ENCODE data around the gene HOOK2.

The HOOK2 gene

DNA sequence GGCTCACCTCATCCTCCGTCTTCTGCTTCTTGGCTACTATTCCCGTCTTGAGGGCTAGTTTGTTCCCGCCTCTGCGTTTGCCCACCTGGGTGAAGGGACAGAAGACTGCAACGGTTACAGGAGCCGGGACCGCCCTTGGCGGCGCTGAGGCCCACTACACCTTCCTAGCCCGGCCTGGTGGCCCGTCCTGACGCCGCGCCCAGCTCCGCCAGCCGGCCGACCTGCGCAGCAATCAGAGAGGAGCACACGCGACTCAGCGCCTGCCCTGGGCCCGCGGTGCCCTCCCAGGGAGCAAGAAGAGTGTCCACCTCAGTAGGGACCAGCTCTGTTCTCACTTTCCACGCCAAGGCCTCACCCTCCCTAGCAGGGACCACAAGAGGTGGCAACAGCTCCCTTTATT lies 44.0 kb downstream of the HOOK2 start:
- TF ChIP-seq, protein P1, sequence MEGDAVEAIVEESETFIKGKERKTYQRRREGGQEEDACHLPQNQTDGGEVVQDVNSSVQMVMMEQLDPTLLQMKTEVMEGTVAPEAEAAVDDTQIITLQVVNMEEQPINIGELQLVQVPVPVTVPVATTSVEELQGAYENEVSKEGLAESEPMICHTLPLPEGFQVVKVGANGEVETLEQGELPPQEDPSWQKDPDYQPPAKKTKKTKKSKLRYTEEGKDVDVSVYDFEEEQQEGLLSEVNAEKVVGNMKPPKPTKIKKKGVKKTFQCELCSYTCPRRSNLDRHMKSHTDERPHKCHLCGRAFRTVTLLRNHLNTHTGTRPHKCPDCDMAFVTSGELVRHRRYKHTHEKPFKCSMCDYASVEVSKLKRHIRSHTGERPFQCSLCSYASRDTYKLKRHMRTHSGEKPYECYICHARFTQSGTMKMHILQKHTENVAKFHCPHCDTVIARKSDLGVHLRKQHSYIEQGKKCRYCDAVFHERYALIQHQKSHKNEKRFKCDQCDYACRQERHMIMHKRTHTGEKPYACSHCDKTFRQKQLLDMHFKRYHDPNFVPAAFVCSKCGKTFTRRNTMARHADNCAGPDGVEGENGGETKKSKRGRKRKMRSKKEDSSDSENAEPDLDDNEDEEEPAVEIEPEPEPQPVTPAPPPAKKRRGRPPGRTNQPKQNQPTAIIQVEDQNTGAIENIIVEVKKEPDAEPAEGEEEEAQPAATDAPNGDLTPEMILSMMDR (IDR thresholded peaks at IDR 0.05): no peak

DNA sequence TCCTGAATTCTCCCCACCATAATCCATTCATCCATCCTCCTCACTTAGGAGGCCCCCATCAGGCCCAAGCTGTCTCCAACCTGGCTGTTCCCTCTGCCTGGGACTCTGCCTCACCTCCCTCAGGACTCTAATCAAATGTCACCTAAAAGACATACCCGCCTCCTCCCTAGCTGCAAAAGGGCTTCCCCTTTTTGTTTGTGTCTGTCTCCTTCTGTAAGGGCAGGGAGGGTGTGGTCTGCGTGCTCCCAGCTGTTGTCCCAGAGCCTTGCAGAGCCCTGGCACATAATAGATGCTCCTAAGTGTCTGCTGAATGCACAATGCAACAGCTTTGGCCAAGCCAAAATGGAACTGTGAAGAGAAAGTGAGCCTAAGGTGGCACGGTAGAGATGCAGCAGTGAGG lies 45.3 kb downstream of the HOOK2 start:
- TF ChIP-seq, protein P1 (IDR thresholded peaks at IDR 0.05): no peak

DNA sequence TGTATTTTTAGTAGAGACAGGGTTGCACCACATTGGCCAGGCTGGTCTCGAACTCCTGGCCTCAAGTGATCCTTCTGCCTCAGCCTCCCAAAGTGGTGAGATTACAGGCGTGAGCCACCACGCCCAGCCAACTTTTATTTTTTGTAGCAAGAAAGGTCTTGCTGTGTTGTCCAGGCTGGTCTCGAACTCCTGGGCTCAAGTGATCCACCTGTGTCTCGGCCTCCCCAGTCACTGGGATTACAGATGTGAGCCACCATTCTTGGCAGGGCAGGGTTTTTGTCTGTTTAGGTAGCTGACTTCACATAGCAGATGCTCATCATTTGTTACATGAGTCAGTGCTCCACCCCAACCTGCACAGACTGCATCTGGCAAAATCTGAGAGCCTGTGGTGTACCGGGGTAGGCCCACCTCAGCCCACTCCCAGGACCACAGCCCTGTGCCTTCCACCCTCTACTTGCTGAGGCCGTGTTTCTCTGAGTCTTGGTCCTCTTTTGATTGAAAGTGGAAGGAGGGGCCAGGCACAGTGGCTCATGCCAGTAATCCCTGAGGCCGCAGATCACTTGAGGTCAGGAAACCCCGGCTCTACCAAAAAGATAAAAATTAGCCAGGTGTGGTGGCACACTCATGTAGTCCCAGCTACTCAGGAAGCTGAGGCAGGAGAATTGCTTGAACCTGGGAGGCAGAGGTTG lies 47.5 kb downstream of the HOOK2 start:
- TF ChIP-seq, protein P1 (IDR thresholded peaks at IDR 0.05): no peak

DNA sequence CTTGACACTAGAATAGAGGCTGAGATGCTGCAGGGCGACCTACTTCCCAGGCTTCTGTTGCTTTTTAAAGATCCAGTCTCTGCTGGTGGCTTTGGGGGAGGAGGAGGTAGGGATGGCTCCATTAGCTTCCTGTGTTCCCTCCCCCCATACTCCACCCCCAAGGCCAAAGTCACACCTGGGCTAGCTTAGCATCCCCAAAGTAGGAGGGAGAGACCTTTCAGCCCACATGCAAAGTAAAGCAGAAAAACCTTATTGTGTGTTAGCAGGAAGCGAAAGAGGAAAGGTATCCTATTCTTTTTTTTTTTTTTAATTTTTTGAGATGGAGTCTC lies 48.4 kb downstream of the HOOK2 start:
- TF ChIP-seq, protein P1 (IDR thresholded peaks at IDR 0.05): no peak

DNA sequence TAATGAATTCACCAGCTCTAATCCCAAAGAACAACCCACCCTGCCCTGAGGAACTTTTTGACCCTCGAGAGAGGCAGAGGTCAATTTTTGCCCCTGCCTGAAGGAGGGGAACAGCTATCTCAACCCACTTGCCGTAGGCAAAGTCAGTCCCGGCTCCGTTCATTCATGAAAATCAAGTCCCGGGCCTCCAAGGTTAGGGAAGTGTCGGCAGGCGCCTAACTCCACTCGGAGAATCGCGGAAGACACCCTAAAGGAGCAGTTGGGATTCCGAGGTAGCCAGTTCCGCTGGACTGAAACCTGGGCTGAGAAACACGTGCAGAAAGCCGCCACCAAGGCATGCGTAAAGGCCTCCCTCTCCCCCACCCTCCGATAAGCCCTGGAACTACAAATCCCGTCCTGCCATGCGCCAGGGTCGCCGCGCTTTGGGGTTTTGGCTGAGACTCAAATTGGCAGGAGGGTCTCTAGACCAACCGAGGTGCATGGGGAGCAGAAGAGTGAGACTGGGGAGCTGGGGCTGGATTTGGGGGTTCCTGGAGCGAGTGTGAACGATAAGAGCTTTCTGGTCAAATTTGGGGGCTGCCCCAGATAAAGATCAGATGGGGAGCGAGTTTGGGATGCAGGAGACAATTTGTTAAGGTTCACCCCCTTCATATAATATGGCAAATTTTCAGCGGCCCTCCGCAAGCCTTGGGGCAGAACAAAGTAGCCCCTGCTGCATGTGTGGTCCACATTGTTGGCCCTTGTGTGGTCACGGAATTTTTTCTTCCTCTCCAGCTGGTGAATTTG lies 51.5 kb downstream of the HOOK2 start, which contains the start of gene TNPO2:
Gene TNPO2 (minus strand): TSS at position 292 of the 786 bp plus-strand sequence. CDS start 2,955 bp downstream, outside the sequence.
- TF ChIP-seq, protein P1 (IDR thresholded peaks at IDR 0.05): no peak

DNA sequence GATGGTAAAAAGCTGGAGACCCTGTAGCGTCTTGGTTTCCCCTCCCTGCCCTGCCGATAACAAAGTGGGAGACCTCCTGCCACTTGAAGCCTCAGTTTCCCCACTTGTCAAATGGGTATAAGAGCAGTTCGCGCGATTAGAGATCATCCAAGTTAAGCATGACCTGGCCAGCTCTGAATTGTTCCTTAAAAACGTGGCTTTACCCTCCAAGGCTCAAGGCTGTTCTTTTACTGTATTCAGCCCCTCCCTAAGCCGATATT lies 52.0 kb downstream of the HOOK2 start:
- TF ChIP-seq, protein P1 (IDR thresholded peaks at IDR 0.05): no peak

DNA sequence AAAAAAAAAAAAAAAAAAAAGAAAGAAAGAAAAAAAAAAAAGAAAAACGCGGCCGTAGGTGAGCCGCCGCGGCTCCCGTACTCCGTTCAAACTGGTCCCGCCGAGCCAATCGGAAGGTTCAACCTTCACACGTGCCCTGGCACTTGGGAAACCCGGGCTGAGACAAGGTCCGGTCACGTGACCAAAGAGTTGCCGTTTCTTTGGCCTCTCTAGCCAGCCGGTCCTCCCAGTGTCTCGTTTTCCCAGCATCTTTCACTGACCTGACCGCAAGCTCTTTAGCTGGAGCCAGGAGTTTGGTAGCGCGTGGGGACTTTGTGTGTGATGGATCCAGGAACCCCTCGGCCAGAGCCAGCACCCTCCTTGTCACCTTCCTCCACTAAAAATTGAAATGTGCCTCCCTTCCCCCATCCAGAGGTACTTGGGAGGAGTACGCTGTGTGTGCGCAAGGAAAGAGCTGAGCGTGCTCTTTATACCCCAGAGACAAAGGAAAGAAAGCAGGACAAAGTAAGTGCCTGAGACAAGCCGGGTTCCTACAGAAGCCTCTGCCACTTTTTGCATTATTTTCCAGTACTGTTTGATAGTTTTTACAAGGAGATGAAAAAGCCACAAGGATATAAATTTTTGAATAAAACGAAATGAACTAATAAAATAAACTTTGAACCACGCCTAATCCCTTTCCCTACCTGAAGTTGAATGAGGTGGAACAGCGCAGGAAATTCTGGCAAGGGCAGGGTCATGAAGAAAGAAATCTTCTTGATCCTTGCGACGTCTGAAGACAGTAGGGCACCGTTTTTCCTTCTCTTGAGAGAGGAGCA lies 52.6 kb downstream of the HOOK2 start:
- TF ChIP-seq, protein P1 (IDR thresholded peaks at IDR 0.05): no peak
